ENCODE data around the gene SSTR5. TPM values are rescaled to one million over a fixed set of nuclear protein-coding genes. Genes with fewer than 3 reads are reported as not detected.

Gene SSTR5
- total and polyA plus RNA-seq, 4 donors: 0.23 TPM; not detected in 3

DNA sequence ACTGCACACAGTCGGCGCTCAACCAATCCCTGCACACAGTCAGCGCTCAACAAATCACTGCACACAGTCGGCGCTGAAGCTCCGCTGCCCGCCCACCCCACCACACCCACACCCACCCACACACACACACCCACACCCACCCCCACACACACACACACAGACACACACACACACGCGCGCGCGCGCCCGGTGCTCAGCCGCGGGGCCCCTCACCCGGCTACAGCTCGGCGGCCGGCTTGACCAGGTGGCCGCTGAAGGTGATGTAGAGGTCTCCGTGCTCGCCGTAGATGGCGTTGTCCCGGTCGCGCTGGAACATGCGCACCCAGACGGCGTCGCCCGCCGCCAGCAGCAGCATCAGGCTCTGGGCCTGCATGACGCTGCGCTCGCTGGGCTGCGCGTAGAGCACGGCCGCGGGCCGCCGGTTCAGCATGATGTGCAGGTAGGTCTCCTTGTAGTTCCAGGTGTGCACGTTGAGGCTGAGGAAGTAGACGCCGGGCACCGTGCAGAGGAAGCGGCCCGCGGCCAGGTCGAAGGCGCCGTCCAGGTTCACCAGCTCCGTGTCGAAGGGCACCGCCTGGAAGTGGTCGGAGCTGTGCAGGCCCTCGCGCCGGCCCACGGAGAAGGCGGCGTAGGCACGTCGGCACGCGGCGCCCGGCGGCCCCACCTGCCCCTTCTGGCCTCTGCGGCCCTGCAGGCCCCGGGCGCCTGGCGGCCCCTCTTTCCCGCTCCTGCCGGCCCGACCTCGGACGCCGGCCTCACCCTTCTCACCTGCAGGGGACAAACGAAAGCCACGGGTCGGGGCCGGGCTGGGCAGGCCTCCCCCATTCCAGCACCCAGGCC is 21.0 kb downstream of the SSTR5 start:
- 30 to 41% methylated on average over 80 to 85 of the region's 85 CpGs for WGBS, 2 donors
- no peaks in the 10 kb centered on the region for H3K9me3 ChIP-seq (ENCODE audit: control insufficient read depth in 4 of 4, insufficient read depth in 3 of 4, low read length in 3 of 4)
- TF ChIP-seq, protein P1, sequence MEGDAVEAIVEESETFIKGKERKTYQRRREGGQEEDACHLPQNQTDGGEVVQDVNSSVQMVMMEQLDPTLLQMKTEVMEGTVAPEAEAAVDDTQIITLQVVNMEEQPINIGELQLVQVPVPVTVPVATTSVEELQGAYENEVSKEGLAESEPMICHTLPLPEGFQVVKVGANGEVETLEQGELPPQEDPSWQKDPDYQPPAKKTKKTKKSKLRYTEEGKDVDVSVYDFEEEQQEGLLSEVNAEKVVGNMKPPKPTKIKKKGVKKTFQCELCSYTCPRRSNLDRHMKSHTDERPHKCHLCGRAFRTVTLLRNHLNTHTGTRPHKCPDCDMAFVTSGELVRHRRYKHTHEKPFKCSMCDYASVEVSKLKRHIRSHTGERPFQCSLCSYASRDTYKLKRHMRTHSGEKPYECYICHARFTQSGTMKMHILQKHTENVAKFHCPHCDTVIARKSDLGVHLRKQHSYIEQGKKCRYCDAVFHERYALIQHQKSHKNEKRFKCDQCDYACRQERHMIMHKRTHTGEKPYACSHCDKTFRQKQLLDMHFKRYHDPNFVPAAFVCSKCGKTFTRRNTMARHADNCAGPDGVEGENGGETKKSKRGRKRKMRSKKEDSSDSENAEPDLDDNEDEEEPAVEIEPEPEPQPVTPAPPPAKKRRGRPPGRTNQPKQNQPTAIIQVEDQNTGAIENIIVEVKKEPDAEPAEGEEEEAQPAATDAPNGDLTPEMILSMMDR (IDR thresholded peaks at IDR 0.05; ENCODE audit: control extremely low read depth, extremely low read depth): no peak

GRCh38 chr16:1094124-1094479 is 21.6 kb downstream of the SSTR5 start:
- no peak overlapping the region for H3K27ac ChIP-seq (ENCODE audit: low read depth in 1 of 2, low read length in 1 of 2)
- H3K4me3 ChIP-seq: no peak overlapping the region
- ATAC-seq (ENCODE audit: insufficient read depth, low FRiP score) (no peak), DNase-seq (no peak)
- no peaks in the 10 kb centered on the region for H3K9me3 ChIP-seq (ENCODE audit: control insufficient read depth in 4 of 4, insufficient read depth in 3 of 4, low read length in 3 of 4)
- H3K9ac ChIP-seq (ENCODE audit: insufficient read depth in 1 of 2, low read length in 2 of 2): no peak overlapping the region
- peaks cover 0 to 12% (median 2%) of the 10 kb centered on the region in 3 donors for H3K27me3 ChIP-seq (ENCODE audit: control insufficient read depth in 3 of 3, insufficient read depth in 3 of 3, low read length in 2 of 3)
- H3K4me1 ChIP-seq (ENCODE audit: control insufficient read depth in 5 of 5, insufficient read depth in 5 of 5, low read length in 5 of 5): peaks cover 0 to 19% (median 10%) of the 10 kb centered on the region in 5 donors
- TF ChIP-seq, protein P1 (IDR thresholded peaks at IDR 0.05; ENCODE audit: control extremely low read depth, extremely low read depth): no peak
- H3K36me3 ChIP-seq (ENCODE audit: control insufficient read depth in 4 of 4, insufficient read depth in 4 of 4, low read length in 4 of 4): no peaks in the 10 kb centered on the region
- 61 to 65% methylated on average over 13 of the region's 13 CpGs for WGBS, 2 donors

More for the DNA sequence above, 21.0 kb downstream of the SSTR5 start:
- no peaks in the 10 kb centered on the region for H3K36me3 ChIP-seq (ENCODE audit: control insufficient read depth in 4 of 4, insufficient read depth in 4 of 4, low read length in 4 of 4)
- no peak for ATAC-seq (ENCODE audit: insufficient read depth, low FRiP score)
- H3K27ac ChIP-seq (ENCODE audit: low read depth in 1 of 2, low read length in 1 of 2): no peak overlapping the region
- peaks cover 0 to 11% (median 0%) of the 10 kb centered on the region in 3 donors for H3K27me3 ChIP-seq (ENCODE audit: control insufficient read depth in 3 of 3, insufficient read depth in 3 of 3, low read length in 2 of 3)
- no peak overlapping the region for H3K9ac ChIP-seq (ENCODE audit: insufficient read depth in 1 of 2, low read length in 2 of 2)
- H3K4me1 ChIP-seq (ENCODE audit: control insufficient read depth in 5 of 5, insufficient read depth in 5 of 5, low read length in 5 of 5): peaks cover 0 to 19% (median 11%) of the 10 kb centered on the region in 5 donors
- H3K4me3 ChIP-seq: no peak overlapping the region
- peak in 2 of 3 donors; percentile 22 to 33 for DNase-seq

DNA sequence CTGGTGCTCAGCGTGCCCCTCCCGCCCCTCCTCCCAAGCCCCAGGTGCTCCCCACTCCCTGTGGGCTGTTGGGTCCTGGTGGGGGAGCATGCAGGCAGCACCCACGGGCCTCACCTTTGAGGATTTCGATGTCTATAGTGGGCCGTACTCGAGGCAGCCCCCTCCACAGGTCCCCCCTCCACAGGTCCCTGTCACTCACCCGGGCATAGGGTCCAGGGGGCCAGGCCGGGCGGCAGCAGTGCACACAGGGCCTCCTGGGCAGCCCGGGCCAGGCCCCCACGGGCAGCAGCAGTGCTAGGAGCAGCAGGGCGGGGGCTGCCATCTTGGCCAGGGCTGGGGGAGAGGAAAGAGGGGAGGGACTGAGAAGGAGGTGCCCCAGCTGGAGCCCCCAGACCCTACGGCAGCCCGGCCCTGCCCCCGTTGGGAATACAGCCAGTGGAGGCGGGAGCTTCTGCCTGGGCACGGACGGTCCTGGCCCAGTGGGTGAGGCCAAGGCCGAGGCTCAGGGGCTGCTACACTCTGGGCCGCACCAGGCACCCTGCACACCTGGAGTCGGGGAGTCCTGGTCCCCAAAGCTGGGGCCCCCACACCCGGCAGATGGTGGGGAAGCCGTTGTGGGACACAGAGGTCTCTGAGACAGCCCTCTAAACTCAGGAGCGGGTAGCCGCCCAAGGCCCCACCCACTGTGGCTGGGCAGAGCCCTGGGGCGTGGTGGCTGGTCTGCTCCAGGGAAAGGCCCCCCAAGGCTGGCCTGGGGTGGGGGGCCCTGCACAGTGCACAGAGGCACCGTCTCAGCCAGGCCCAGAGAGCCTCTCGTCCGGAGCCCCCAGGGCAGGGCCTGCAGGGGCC is 22.3 kb downstream of the SSTR5 start:
- Histone ChIP-seq H3K27me3 (ENCODE audit: control insufficient read depth in 3 of 3, insufficient read depth in 3 of 3, low read length in 2 of 3) (peaks cover 0 to 12% (median 7%) of the 10 kb centered on the region in 3 donors), H3K4me1 (ENCODE audit: control insufficient read depth in 5 of 5, insufficient read depth in 5 of 5, low read length in 5 of 5) (peaks cover 0 to 15% (median 3%) of the 10 kb centered on the region in 5 donors), H3K9ac (ENCODE audit: insufficient read depth in 1 of 2, low read length in 2 of 2) (no peak overlapping the region), H3K36me3 (ENCODE audit: control insufficient read depth in 4 of 4, insufficient read depth in 4 of 4, low read length in 4 of 4) (no peaks in the 10 kb centered on the region), H3K4me3 (no peak overlapping the region), H3K9me3 (ENCODE audit: control insufficient read depth in 4 of 4, insufficient read depth in 3 of 4, low read length in 3 of 4) (no peaks in the 10 kb centered on the region), H3K27ac (ENCODE audit: low read depth in 1 of 2, low read length in 1 of 2) (no peak overlapping the region)
- WGBS, 2 donors: 57 to 60% methylated on average over 26 to 29 of the region's 29 CpGs
- DNase-seq: no peak
- ATAC-seq (ENCODE audit: insufficient read depth, low FRiP score): no peak
- TF ChIP-seq, protein P1 (IDR thresholded peaks at IDR 0.05; ENCODE audit: control extremely low read depth, extremely low read depth): no peak

Data from lung (tissue), 12 donors.